ENCODE measurements around the gene DTNB.

DTNB gene

GRCh38 chr2:25685741-25686140, 12.4 kb upstream of the DTNB start:
- no peak for TF ChIP-seq CTCF (IDR thresholded peaks at IDR 0.05; ENCODE audit: low read depth, low read length, missing control alignments)
- in situ Hi-C loops (cut with HindIII; ENCODE audit: low sequenced_read_pairs), result no loop called here
- DNase-seq (ENCODE audit: low read depth), result no peak
- no peak overlapping the region for H3K4me3 ChIP-seq (ENCODE audit: low read depth, low read length)

- no peak for TF ChIP-seq CTCF (IDR thresholded peaks at IDR 0.05; ENCODE audit: low read depth, low read length, missing control alignments)
- DNase-seq (ENCODE audit: low read depth), result no peak
- no peak overlapping the region for H3K4me3 ChIP-seq (ENCODE audit: low read depth, low read length)
- in situ Hi-C loops (cut with HindIII; ENCODE audit: low sequenced_read_pairs), result no loop called here
Observed at GRCh38 chr2:25684577-25685473, 11.4 kb upstream of the DTNB start.

- TF ChIP-seq CTCF (IDR thresholded peaks at IDR 0.05; ENCODE audit: low read depth, low read length, missing control alignments), result no peak
- no peak for DNase-seq (ENCODE audit: low read depth)
- no peak overlapping the region for H3K4me3 ChIP-seq (ENCODE audit: low read depth, low read length)
- in situ Hi-C loops (cut with HindIII; ENCODE audit: low sequenced_read_pairs), result no loop called here
Observed at GRCh38 chr2:25682082-25682481, 8.7 kb upstream of the DTNB start.

DNA sequence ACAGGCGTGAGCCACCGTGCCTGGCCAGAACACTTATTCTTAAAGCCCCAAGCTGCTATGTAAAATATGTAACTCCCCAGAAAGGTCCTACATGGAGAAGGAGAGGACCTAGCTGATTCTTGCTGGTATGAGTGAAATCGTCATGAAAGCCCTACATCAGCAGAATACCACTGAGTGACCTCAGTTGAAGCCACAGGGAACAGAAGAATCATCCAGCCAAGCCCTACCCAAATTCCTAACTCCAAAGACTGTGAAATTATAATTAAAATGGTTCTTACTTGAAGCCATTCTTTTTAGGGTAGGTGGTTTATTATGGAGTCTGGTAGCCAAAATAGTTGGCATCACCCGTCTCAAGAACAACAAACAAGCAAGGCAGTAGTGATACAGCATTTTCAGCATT, 4.5 kb upstream of the DTNB start:
- DNase-seq (ENCODE audit: low read depth), result peak; percentile 72
- in situ Hi-C loops (cut with HindIII; ENCODE audit: low sequenced_read_pairs), result no loop called here
- H3K4me3 ChIP-seq (ENCODE audit: low read depth, low read length), result no peak overlapping the region
- no peak for TF ChIP-seq CTCF (IDR thresholded peaks at IDR 0.05; ENCODE audit: low read depth, low read length, missing control alignments)

- H3K4me3 ChIP-seq (ENCODE audit: low read depth, low read length), result peak overlapping the region; percentile 48
- no peak for DNase-seq (ENCODE audit: low read depth)
- in situ Hi-C loops (cut with HindIII; ENCODE audit: low sequenced_read_pairs), result no loop called here
- TF ChIP-seq CTCF (IDR thresholded peaks at IDR 0.05; ENCODE audit: low read depth, low read length, missing control alignments), result no peak
Observed at GRCh38 chr2:25674077-25674362, 643 bp upstream of the DTNB start.

- no peak for DNase-seq (ENCODE audit: low read depth)
- in situ Hi-C loops (cut with HindIII; ENCODE audit: low sequenced_read_pairs), result no loop called here
- no peak for TF ChIP-seq CTCF (IDR thresholded peaks at IDR 0.05; ENCODE audit: low read depth, low read length, missing control alignments)
- peak overlapping the region; percentile 71 for H3K4me3 ChIP-seq (ENCODE audit: low read depth, low read length)
Observed at GRCh38 chr2:25672494-25673299, 680 bp downstream of the DTNB start.
